ENCODE measurements around the gene ETS1. TPM values are rescaled to one million over a fixed set of nuclear protein-coding genes. Genes with fewer than 3 reads are reported as not detected.

The ETS1 gene
- total and polyA plus RNA-seq, 10 donors, result 58.1 to 455 (median 352) TPM

DNA sequence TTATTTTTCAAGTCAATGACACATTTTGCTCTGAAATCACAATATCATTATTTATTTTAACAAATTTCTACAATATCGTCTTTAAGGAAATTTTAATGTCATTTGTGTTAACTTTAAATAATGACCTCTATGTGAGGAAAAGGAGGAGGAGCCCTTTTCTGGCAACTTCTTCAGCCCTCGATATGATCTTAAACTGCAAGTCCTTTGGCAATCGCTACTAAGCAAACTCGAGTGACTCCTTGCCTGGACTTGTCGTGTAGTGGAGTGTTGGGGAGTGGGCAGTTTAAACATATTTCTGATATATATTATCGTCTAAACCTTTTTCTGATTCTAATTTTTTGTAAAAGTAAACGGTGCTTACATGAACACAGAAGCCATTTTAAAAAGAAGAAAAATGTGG, 16.7 kb downstream of the ETS1 start:
- Histone ChIP-seq H3K27ac (peak overlapping the region in 7 of 8 donors; percentile 12 to 60 (median 44)), H3K4me3 (no peak overlapping the region), H3K27me3 (replicated peaks in 1 of 7) (no peaks in the 10 kb centered on the region), H3K36me3 (no peaks in the 10 kb centered on the region), H3K9me3 (peaks cover 0 to 10% (median 0%) of the 10 kb centered on the region in 8 donors), H3K4me1 (peaks cover 20 to 94% (median 68%) of the 10 kb centered on the region in 6 donors)
- intact Hi-C loops (cut with DNase I; ENCODE audit: low total_unique reads), result no loop called here
- WGBS, 5 donors, result 74 to 81% (median 76%) methylated on average over 7 of the region's 7 CpGs
- TF ChIP-seq, protein P1, sequence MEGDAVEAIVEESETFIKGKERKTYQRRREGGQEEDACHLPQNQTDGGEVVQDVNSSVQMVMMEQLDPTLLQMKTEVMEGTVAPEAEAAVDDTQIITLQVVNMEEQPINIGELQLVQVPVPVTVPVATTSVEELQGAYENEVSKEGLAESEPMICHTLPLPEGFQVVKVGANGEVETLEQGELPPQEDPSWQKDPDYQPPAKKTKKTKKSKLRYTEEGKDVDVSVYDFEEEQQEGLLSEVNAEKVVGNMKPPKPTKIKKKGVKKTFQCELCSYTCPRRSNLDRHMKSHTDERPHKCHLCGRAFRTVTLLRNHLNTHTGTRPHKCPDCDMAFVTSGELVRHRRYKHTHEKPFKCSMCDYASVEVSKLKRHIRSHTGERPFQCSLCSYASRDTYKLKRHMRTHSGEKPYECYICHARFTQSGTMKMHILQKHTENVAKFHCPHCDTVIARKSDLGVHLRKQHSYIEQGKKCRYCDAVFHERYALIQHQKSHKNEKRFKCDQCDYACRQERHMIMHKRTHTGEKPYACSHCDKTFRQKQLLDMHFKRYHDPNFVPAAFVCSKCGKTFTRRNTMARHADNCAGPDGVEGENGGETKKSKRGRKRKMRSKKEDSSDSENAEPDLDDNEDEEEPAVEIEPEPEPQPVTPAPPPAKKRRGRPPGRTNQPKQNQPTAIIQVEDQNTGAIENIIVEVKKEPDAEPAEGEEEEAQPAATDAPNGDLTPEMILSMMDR (IDR thresholded peaks at IDR 0.05 in 8 of 11, conservative IDR thresholded peaks at IDR 0.05 in 3 of 11), result no peak
- TF ChIP-seq POLR2AphosphoS5 (IDR thresholded peaks at IDR 0.05) (no peak), POLR2A (IDR thresholded peaks at IDR 0.05) (no peak)
- no peak for DNase-seq

DNA sequence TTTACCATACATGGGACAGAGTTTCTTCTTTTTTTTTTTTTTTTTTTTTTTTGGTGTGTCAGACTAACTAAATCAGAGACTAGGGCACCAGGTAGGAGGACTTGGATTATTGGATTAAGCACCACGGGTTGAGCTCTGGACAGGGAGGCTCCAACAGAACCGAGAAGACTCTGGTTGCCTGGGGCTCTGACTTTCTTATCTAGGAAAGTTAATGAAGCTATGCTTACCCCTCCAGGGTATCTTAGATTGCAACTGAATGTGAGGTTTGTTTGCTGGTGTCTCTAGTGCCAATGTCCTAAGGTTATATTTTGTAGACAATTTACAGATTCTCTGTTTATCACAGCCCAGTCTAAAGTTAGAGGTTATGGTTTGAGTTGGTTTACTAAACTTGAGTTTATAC, 18.1 kb downstream of the ETS1 start:
- intact Hi-C loops (cut with DNase I; ENCODE audit: low total_unique reads), result no loop called here
- WGBS, 5 donors, result 65 to 86% (median 79%) methylated on average over 2 of the region's 2 CpGs
- TF ChIP-seq, protein P1 (IDR thresholded peaks at IDR 0.05 in 8 of 11, conservative IDR thresholded peaks at IDR 0.05 in 3 of 11), result no peak
- TF ChIP-seq POLR2A (IDR thresholded peaks at IDR 0.05) (no peak), POLR2AphosphoS5 (IDR thresholded peaks at IDR 0.05) (no peak)

DNA sequence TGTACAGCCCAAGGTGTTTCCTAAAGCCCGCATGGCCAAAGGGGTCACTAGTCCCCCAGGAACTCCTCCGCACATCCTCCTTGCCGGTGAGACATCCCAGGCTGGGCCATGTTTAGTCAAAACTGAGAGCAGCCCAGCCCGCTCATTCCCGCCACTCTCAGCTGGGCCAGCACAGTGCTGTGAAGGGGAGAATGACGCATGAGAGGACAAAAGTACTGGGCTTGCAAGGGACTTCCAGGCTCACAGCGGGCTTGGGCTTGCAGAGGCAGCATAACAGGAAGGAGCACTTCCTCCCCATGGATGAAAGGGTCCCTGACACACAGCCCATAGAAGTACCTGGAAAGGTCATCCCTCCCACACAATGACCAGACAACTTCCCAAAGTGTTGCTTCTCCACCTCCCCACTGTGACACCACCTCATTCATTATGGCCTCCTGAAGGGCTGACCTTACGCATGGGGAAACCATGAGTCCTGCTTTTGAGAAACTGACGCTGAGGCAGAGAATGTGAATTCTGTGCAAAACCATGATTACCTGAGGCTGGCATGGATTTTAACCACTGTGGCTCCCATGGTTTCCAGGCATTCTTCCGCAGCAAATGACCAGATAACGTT, 19.1 kb downstream of the ETS1 start:
- intact Hi-C loops (cut with DNase I; ENCODE audit: low total_unique reads), result no loop called here
- peak overlapping the region in 7 of 8 donors; percentile 54 to 79 (median 65) for H3K27ac ChIP-seq

More for the DNA sequence above, 18.1 kb downstream of the ETS1 start:
- Histone ChIP-seq H3K27me3 (replicated peaks in 1 of 7) (no peaks in the 10 kb centered on the region), H3K27ac (peak overlapping the region in 6 of 8 donors; percentile 54 to 79 (median 67)), H3K4me3 (no peak overlapping the region), H3K36me3 (no peaks in the 10 kb centered on the region), H3K9me3 (peaks cover 0 to 8% (median 0%) of the 10 kb centered on the region in 8 donors), H3K4me1 (peaks cover 14 to 94% (median 64%) of the 10 kb centered on the region in 6 donors)
- no peak for DNase-seq

DNA sequence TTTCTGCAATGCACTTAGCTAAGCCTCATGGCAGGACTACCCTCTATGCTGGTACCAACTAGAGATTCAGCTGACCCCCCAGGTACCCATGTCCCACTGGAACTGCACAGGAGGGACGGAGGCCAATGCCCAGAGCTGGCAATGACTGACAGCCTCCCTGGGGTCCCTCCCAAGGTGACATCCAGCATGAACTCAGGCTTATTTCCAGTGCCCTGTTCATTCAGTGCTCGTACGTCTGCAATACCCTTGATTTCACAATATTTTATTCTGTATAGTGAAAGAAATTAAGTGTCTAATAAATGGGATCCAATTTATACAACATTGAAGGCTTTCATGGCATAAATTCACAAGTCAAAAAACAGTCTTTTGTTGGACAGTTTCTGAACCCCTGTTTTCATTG, 20.2 kb downstream of the ETS1 start:
- Histone ChIP-seq H3K4me3 (no peak overlapping the region), H3K4me1 (peaks cover 18 to 94% (median 65%) of the 10 kb centered on the region in 6 donors), H3K36me3 (no peaks in the 10 kb centered on the region), H3K27ac (peak overlapping the region in 7 of 8 donors; percentile 9 to 79 (median 63)), H3K9me3 (no peaks in the 10 kb centered on the region), H3K27me3 (replicated peaks in 1 of 7) (no peaks in the 10 kb centered on the region)
- TF ChIP-seq, protein P1 (IDR thresholded peaks at IDR 0.05 in 8 of 11, conservative IDR thresholded peaks at IDR 0.05 in 3 of 11), result no peak
- TF ChIP-seq POLR2AphosphoS5 (IDR thresholded peaks at IDR 0.05), result no peak
- TF ChIP-seq POLR2A (IDR thresholded peaks at IDR 0.05), result no peak
- intact Hi-C loops (cut with DNase I; ENCODE audit: low total_unique reads), result no loop called here
- WGBS, 5 donors, result 59 to 91% (median 73%) methylated on average over 3 of the region's 3 CpGs
- no peak for DNase-seq

More for the DNA sequence above, 19.1 kb downstream of the ETS1 start:
- Histone ChIP-seq H3K9me3 (no peaks in the 10 kb centered on the region), H3K36me3 (no peaks in the 10 kb centered on the region), H3K4me1 (peaks cover 18 to 94% (median 68%) of the 10 kb centered on the region in 6 donors), H3K4me3 (no peak overlapping the region), H3K27me3 (replicated peaks in 1 of 7) (no peaks in the 10 kb centered on the region)
- WGBS, 5 donors, result 56 to 80% (median 64%) methylated on average over 9 to 11 of the region's 11 CpGs
- no peak for TF ChIP-seq POLR2A (IDR thresholded peaks at IDR 0.05)
- peak in 2 of 3 donors; percentile 71 to 78 for TF ChIP-seq POLR2AphosphoS5 (IDR thresholded peaks at IDR 0.05)
- peak; percentile 84 for DNase-seq
